Stimulated activated CD4-positive, alpha-beta T cell treated with anti-CD3 and anti-CD28 coated beads, Interleukin-1b, Interleukin-23, amount 100 ng/mL, for 4 hours (primary cell): Measurements from ENCODE around the gene AEN.

Source experiments
- DNase-seq, 2 donors: peaks; one replicate each; pipeline ENCODE4 v3.0.0-alpha.2; 2020; ENCODE audit warnings: low read depth in 2 of 2

The AEN gene

GRCh38 chr15:88649753-88650551, 28.8 kb downstream of the AEN start:
- DNase-seq, result no peak

DNA sequence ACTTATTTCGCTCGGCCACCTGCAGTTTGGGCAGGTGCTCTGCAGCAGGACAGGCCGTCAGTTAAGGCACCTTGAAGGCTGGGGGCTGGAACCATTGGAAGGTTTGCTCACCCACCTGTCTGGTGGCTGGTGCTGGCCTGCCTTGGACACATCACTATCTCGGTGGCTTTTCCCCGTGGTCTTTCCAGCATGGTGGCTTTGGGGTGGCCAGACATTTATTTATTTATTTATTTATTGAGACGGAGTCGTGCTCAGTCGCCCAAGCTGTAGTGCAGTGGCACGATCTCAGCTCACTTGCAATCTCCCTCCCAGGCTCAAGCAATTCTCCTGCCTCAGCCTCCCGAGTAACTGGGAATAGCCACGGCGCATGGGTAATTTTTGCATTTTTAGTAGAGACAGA, 29.4 kb downstream of the AEN start:
- DNase-seq, result no peak

DNA sequence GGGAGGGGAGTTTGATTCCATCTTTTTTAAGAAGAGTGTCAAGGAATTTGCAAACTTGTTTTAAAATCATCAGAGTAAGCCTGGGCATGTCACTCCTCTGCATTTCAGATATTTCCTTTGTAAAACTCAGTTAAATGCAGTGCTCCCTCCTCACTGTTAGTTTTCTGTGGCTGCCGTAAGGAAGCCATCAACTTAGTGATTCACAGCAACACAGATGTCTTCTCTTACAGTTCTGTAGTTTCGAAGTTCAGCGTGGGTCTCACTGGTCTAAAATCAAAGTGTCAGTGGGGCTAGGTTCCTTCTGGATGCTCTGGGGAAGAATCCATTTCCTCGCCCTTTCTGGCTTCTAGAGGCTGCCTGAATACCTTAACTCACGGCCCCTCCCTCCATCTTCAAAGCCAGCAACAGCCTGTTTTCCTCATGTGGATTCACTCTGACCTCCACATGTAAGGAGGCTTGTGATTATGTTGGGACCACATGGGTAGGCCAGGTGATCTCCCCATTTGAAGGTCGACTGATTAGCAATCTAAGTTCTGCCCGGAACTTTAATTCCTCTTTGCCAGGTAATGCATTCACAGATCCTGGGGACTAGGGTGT, 30.1 kb downstream of the AEN start:
- DNase-seq, result no peak

GRCh38 chr15:88651971-88652370, 30.8 kb downstream of the AEN start:
- DNase-seq, result no peak

DNA sequence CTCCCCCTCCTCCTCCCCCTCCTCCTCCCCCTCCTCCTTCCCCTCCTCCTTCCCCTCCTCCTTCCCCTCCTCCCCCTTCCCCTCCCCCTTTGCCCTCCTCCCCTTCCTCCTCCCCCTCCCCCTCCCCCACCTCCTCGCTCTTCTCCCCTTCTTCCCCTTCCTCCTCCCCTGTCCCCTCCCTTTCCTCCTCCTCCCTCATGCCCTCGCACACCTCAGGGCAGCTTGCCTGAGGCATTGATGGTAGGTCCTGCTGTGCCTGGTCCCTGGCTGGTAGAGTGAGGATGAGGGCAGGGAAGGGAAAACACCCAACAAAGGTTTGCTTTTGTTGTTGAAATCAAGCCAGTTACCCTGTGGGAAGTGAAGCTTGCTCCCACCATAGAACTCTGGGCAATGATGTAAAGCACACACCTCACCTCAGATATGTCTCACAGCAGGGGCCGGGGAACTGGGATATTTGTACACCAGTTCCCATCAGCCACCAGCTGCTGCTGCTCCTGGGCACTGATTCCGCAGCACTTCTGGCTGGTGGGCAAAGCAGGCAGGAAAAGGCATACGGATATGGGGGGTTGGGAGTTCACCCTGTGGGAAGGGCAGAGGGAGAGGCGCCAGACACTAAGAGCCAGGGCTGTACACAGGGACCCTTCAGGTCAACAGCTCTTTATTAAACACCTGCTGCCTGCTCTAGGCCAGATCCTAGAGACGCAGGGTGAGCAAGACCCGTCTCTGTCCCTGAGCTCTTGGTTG, 31.5 kb downstream of the AEN start:
- DNase-seq, result no peak

DNA sequence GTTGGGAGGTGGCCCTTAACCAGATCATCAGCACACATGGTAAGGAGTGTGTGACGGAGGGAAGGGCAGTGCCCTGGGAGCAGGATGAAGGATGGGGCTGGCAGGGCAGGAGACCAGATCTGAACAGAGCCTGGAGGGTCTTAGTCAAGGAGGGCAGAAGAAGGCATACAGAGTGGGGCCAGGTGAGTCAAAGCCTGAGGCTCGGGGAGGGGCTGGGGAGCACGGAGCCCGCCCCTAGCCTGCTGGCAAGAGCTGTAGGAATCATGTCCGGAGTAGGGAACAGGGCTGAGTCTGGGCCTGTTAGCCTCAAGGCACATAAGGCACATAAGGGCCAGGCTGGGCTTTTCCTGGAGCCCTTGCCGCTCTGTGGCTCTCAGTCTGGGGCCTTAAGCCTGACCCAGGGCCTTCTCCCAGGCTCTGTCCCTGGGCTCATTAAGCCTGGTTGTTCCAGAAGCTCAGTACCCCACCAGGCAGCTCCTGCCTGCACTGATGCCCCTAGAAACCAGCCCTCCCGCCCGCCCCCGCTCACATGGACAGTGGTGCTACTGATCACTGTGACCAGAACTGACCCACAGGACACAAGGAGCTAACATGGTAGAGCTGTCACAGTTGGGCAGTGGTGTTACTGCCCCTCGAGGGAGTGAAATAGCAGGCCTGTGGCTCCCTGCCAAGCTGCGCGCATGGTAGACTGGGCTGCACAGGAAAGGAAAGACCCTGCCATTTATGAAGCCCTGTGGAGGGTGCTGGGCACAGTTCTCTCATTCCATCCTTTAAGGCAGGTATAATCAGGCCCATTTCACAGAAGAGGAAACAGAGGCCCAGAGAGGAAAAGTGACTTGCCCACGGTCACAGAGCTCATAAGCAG, 32.3 kb downstream of the AEN start:
- DNase-seq, result no peak

GRCh38 chr15:88654430-88655102, 33.4 kb downstream of the AEN start:
- no peak for DNase-seq

GRCh38 chr15:88655103-88655553, 34.0 kb downstream of the AEN start:
- no peak for DNase-seq

- no peak for DNase-seq
Measured at GRCh38 chr15:88655800-88656488, 34.8 kb downstream of the AEN start.

DNA sequence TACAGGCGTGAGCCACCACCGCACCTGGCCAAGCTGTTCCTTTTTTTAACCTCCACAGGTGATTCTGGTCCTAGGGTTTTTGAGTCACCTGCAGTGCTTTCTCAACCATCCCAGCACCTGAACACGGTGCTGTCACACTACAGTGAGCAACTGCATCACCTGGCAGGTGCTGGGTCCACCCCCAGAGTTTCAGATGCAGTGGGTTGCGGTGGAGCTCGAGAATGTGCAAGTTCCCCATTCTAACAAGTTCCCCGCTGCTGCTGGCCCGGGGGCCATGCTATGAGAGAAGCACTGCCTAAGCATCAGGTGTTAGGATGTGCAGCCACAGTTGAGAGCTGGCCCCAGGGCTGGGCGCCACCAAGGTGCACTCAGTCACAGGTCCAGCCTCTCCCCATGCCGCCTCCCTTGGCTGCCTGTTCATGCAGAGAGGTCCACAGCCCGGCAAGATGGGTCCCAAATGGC, 35.7 kb downstream of the AEN start:
- DNase-seq, result no peak

- DNase-seq, result no peak
Measured at GRCh38 chr15:88657326-88658069, 36.4 kb downstream of the AEN start.

- DNase-seq, result no peak
Measured at GRCh38 chr15:88658070-88658965, 37.2 kb downstream of the AEN start.

GRCh38 chr15:88658972-88659931, 38.1 kb downstream of the AEN start:
- no peak for DNase-seq

- no peak for DNase-seq
Measured at GRCh38 chr15:88661041-88661700, 40.0 kb downstream of the AEN start.

DNA sequence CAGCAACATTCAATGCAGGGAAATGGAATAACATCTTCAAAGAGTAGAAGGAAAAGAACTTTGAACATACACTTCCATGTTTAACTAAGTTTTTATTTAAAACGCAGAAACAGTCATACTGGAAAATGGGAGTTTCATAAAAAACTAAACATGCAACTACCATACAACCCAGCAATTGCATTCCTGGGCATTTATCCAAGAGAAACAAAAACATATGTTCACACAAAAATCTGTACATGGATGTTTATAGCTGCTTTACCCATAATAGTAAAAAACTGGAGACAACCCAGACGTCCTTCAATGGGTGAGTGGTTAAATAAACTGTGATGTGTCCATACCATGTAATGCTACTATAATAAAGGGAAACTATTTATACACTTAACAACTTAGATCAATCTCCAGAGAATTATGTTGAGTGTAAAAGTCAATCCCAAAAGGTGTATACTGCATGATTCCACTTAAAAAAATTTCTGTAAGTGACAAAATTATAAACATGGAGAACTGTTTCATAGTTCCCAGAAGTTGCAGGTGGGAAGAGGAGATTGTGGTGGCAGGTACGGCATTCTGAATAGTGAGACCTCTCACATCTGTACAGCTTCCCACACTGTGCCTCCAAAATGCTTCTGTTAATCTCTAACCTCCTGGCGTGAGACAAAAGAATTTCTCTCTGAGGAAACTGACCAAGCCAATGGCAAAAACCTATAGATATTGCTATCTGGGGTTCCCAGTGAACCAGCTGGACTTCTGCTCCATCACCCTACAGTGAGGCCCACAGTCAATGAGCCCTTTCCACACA, 40.8 kb downstream of the AEN start:
- DNase-seq, result no peak

GRCh38 chr15:88663141-88663621, 42.0 kb downstream of the AEN start:
- no peak for DNase-seq
